Umbilical cord (tissue), 2 donors: Measurements from ENCODE around the gene GRAP. TPM values are rescaled to one million over a fixed set of nuclear protein-coding genes. Genes with fewer than 3 reads are reported as not detected.

Source experiments
- DNase-seq: peaks from one replicate; pipeline ENCODE4 v3.0.0-alpha.2; 2015; ENCODE audit warnings: low spot score
- total RNA-seq: library from RNA; depleted of rRNA; stranded (reverse); fragments of >200 nt; gene quantifications from one replicate; pipeline ENCODE4 v1.2.3, GENCODE V29; 2014; ENCODE audit warnings: low replicate concordance; ENCODE audit not compliant: insufficient read depth

Gene GRAP
- total RNA-seq, 1 donor from 2014 or later: 5.1 TPM

- DNase-seq: no peak
Measured at GRCh38 chr17:18984273-18985114, 62.3 kb downstream of the GRAP start.

GRCh38 chr17:18981642-18982424 is 64.9 kb downstream of the GRAP start:
- DNase-seq: no peak

- DNase-seq: no peak
Measured at GRCh38 chr17:18981335-18981641, 65.5 kb downstream of the GRAP start.

- no peak for DNase-seq
Measured at GRCh38 chr17:18980682-18981334, 65.9 kb downstream of the GRAP start.

GRCh38 chr17:18978655-18979054 is 68.1 kb downstream of the GRAP start:
- DNase-seq: no peak

- DNase-seq: no peak
Measured at GRCh38 chr17:18978050-18978449, 68.7 kb downstream of the GRAP start.

GRCh38 chr17:18977646-18978045 is 69.1 kb downstream of the GRAP start:
- DNase-seq: no peak

GRCh38 chr17:18977021-18977420 is 69.7 kb downstream of the GRAP start:
- no peak for DNase-seq

- no peak for DNase-seq
Measured at GRCh38 chr17:18976201-18976600, 70.6 kb downstream of the GRAP start.

- DNase-seq: no peak
Measured at GRCh38 chr17:18975597-18975996, 71.2 kb downstream of the GRAP start.

- DNase-seq: no peak
Measured at GRCh38 chr17:18974407-18975149, 72.2 kb downstream of the GRAP start.

GRCh38 chr17:18971801-18972200 is 75.0 kb downstream of the GRAP start:
- no peak for DNase-seq

Other genes with a start within 250 kb of the GRAP start
- gene PRPSAP2, start 188.8 kb downstream of the GRAP start, total RNA-seq: 43.6 TPM
- 0.48 TPM for gene SLC5A10, start 94.8 kb downstream of the GRAP start, total RNA-seq
- gene FAM83G, start 42.2 kb downstream of the GRAP start, total RNA-seq: 4.8 TPM
- not detected for gene GRAPL, start 80.6 kb upstream of the GRAP start, total RNA-seq
- gene EPN2, start 190.4 kb upstream of the GRAP start, total RNA-seq: 42.1 TPM